ENCODE data around the gene ZNF556. TPM values are rescaled to one million over a fixed set of nuclear protein-coding genes. Genes with fewer than 3 reads are reported as not detected.

The ZNF556 gene
- total RNA-seq, 2 donors from 2014 or later, result 0.28 TPM; not detected in 1

DNA sequence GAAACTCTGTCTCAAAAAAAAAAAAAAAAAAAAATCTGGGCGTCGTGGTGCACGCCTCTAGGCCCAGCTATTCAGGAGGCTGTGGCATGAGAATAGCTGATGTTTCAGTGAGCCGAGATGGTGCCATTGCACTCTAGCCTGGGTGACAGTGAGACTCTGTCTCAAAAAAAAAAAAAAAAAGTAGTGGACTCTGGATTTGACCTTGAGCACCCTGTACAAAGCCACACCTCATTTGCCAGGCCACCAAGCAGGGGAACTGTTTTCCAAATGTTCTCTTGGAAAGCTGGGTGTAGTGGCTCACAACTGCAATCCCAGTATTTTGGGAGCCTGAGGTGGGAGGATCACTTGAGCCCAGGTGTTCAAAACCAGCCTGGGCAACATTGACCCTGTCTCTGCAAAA lies 29.7 kb upstream of the ZNF556 start:
- no peaks in the 10 kb centered on the region for H3K4me1 ChIP-seq (replicated peaks)
- intact Hi-C loops (cut with DNase I), result no loop called here
- peaks cover 11 to 16% of the 10 kb centered on the region in 2 donors for H3K36me3 ChIP-seq
- H3K9me3 ChIP-seq, result no peaks in the 10 kb centered on the region
- no peak for DNase-seq (ENCODE audit: low spot score)
- no peak overlapping the region for H3K27ac ChIP-seq
- H3K4me3 ChIP-seq, result no peak overlapping the region
- no peaks in the 10 kb centered on the region for H3K27me3 ChIP-seq (replicated peaks; ENCODE audit: insufficient read depth)
- 87% methylated on average over 4 of the region's 4 CpGs for WGBS
- TF ChIP-seq POLR2A (IDR thresholded peaks at IDR 0.05), result no peak

DNA sequence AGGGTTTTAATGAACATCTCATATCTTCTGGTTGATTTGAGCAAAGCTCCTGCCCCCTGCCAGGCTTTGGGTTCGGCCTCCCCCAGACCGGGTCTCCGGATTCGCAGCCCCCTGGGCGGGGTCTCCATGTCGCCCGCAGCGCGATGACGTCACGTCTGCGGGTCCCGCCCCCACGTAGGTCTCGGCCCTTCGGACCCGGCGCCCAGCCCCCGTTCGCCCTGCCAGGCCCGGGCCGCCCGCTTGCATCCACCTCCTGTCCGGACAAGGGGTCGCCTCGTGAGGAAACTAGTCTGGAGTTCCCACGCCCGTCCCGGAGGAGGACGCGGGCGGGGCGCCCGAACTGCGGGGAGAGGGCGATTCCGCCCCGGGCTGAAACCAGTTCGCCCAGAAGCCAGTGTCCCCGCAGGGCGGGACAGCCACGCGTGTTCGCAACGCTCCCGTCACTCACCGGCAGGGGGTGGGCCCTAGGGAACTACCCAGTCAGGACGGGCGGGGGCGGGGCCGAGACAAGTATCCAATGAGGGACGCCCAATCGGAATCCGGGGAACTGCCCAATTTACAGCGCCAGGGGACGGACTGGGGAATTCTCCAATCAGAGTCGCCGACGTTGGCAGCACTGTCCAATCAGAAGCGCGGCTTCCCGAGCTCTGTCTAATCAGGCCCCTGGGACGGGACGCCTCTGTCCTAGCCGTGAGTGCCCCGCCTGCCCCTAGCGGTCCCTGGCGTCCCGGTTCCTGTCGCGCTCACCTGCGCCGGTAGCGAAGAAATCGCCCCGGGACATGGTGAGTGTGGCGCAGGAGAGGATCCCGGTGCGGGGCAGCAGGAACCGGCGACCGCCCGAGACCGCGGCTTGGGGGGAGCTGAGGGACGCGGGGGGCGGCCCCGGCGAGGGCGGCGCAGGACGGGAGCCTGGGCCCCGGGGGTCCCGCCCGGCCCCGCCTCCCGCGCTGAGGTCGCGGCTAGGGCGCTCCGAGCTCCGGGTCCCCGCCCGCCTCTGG lies 26.0 kb upstream of the ZNF556 start, which contains the start of gene ZNF555:
ZNF555 (plus strand) TSS at position 682 of the 998 bp plus-strand sequence; CDS start at position 780, 98 bp downstream.
- DNase-seq (ENCODE audit: low spot score), result peak; percentile 100
- Histone ChIP-seq H3K27ac (peak within 1 kb of the TSS; percentile 84 to 91), H3K36me3 (no peaks in the 10 kb centered on the region), H3K4me1 (replicated peaks) (no peaks in the 10 kb centered on the region), H3K9me3 (no peaks in the 10 kb centered on the region), H3K4me3 (peak within 1 kb of the TSS; percentile 88 to 95), H3K27me3 (replicated peaks; ENCODE audit: insufficient read depth) (no peaks in the 10 kb centered on the region)
- intact Hi-C loops (cut with DNase I), result loop anchor here (5.0 kb wide), 1 partner anchor 59 kb away; the partner anchor contains the start of gene SGTA
- TF ChIP-seq POLR2A (IDR thresholded peaks at IDR 0.05), result peak; percentile 46
- peak; percentile 82 for TF ChIP-seq POLR2AphosphoS5 (IDR thresholded peaks at IDR 0.05)
- TF ChIP-seq, protein P1, sequence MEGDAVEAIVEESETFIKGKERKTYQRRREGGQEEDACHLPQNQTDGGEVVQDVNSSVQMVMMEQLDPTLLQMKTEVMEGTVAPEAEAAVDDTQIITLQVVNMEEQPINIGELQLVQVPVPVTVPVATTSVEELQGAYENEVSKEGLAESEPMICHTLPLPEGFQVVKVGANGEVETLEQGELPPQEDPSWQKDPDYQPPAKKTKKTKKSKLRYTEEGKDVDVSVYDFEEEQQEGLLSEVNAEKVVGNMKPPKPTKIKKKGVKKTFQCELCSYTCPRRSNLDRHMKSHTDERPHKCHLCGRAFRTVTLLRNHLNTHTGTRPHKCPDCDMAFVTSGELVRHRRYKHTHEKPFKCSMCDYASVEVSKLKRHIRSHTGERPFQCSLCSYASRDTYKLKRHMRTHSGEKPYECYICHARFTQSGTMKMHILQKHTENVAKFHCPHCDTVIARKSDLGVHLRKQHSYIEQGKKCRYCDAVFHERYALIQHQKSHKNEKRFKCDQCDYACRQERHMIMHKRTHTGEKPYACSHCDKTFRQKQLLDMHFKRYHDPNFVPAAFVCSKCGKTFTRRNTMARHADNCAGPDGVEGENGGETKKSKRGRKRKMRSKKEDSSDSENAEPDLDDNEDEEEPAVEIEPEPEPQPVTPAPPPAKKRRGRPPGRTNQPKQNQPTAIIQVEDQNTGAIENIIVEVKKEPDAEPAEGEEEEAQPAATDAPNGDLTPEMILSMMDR (IDR thresholded peaks at IDR 0.05), result peak; percentile 58 to 84 (median 70)
- under 1% methylated on average over 71 of the region's 106 CpGs for WGBS

DNA sequence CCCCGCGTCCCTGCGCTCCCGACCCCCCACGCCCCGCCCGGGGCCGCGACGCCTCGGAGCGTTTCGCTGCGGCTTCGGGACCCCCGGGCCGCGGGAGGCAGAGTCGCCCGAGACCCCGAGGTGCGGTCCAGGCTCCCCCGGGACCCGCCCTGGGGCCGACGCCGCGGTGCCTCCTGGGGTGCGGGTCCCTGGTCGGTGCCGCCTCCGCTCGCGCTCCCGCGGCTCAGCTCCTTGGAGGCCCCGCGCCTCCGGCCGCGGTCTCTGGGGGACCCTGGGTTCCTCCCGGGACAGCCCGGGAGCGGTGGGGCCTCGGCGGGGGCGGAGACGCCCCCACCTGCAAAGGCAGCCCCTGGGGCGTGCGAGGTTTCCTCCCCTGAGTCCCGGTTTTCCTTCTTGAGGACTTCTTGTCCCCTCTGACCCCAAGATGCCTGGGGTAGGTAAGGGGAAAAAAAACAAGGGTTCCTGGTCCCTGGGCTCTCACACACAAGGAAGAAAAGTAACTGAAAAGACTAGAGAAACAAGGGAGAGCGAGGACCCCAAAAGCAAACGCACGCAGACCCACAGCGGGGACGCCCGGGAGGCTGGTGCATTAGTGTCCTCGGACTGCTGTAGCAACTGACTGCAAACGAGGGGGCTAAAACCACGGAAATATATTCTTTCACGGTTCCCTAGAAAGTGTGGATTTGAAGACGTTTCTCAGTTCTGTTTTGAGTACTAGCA lies 25.1 kb upstream of the ZNF556 start:
- Histone ChIP-seq H3K4me1 (replicated peaks) (no peaks in the 10 kb centered on the region), H3K9me3 (no peaks in the 10 kb centered on the region), H3K36me3 (no peaks in the 10 kb centered on the region), H3K27me3 (replicated peaks; ENCODE audit: insufficient read depth) (no peaks in the 10 kb centered on the region), H3K27ac (peak overlapping the region; percentile 84 to 91), H3K4me3 (peak overlapping the region; percentile 88 to 95)
- intact Hi-C loops (cut with DNase I), result loop anchor here (5.0 kb wide), 1 partner anchor 60 kb away; the partner anchor contains the start of gene SGTA
- 5% methylated on average over 33 of the region's 62 CpGs for WGBS
- TF ChIP-seq POLR2A (IDR thresholded peaks at IDR 0.05) (no peak), POLR2AphosphoS5 (IDR thresholded peaks at IDR 0.05) (no peak)
- TF ChIP-seq, protein P1 (IDR thresholded peaks at IDR 0.05), result no peak
- no peak for DNase-seq (ENCODE audit: low spot score)

DNA sequence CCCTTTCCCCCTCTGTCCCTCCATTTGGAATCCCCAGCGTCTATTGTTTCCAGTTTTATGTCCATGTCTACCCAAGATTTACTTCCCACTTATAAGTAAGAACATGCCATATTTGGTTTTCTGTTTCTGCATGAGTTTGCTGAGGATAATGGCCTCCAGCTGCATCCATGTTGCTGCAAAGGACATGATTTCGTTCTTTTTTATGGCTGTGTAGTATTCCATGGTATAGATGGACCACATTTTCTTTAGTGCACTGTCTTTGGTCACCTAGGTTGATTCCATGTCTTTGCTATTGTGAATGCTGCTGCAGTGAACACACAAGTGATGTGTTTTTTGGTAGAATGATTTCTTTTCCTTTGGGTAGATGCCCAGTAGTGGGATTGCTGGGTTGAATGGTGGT lies 22.0 kb upstream of the ZNF556 start:
- no peak for DNase-seq (ENCODE audit: low spot score)
- WGBS, result 86% methylated on average over 2 of the region's 2 CpGs
- Histone ChIP-seq H3K4me1 (replicated peaks) (no peaks in the 10 kb centered on the region), H3K9me3 (no peaks in the 10 kb centered on the region), H3K27me3 (replicated peaks; ENCODE audit: insufficient read depth) (no peaks in the 10 kb centered on the region), H3K27ac (no peak overlapping the region), H3K36me3 (no peaks in the 10 kb centered on the region), H3K4me3 (no peak overlapping the region)
- TF ChIP-seq, protein P1 (IDR thresholded peaks at IDR 0.05), result no peak
- TF ChIP-seq POLR2A (IDR thresholded peaks at IDR 0.05) (no peak), POLR2AphosphoS5 (IDR thresholded peaks at IDR 0.05) (no peak)
- intact Hi-C loops (cut with DNase I), result no loop called here
